Measurements from ENCODE around the gene HLF. TPM values are rescaled to one million over a fixed set of nuclear protein-coding genes. Genes with fewer than 3 reads are reported as not detected.

Gene HLF
- total RNA-seq (2022) = 1.3 and 3.3 TPM in 2 replicates
- percentile 41 among the genes with signal in this experiment for Bru-seq, nascent RNA
- BruChase-seq, experiment 1, labeled RNA remaining after a 6-hour chase = percentile 28 among the genes with signal in this experiment
- BruChase-seq, experiment 2, labeled RNA remaining after a 2-hour chase = percentile 23 among the genes with signal in this experiment
- long read RNA-seq, partial matches to known transcripts = 0 of 1 reads
- long read RNA-seq, other reads (novel, unspliced or antisense) = 1 of 1 reads

- peaks cover 7% of the 10 kb centered on the region for H3K36me3 Mint-ChIP-seq (ENCODE audit: insufficient read depth, unreplicated experiment)
- H3K9me3 Mint-ChIP-seq (ENCODE audit: low read depth, unreplicated experiment) = no peaks in the 10 kb centered on the region
- no TSS peak for BruUV-seq (replicated peaks)
- no peak within 1 kb of the TSS for H3K27ac Mint-ChIP-seq (ENCODE audit: unreplicated experiment)
- CTCF ChIA-PET = interaction anchor here (0.7 kb wide), 1 partner anchor 298 kb away, joined by 4 read pairs; no protein-coding TSS in a partner anchor
- peak within 1 kb of the TSS; percentile 64 for H3K4me3 Mint-ChIP-seq (ENCODE audit: low read depth, unreplicated experiment)
- TF ChIP-seq, protein P1, sequence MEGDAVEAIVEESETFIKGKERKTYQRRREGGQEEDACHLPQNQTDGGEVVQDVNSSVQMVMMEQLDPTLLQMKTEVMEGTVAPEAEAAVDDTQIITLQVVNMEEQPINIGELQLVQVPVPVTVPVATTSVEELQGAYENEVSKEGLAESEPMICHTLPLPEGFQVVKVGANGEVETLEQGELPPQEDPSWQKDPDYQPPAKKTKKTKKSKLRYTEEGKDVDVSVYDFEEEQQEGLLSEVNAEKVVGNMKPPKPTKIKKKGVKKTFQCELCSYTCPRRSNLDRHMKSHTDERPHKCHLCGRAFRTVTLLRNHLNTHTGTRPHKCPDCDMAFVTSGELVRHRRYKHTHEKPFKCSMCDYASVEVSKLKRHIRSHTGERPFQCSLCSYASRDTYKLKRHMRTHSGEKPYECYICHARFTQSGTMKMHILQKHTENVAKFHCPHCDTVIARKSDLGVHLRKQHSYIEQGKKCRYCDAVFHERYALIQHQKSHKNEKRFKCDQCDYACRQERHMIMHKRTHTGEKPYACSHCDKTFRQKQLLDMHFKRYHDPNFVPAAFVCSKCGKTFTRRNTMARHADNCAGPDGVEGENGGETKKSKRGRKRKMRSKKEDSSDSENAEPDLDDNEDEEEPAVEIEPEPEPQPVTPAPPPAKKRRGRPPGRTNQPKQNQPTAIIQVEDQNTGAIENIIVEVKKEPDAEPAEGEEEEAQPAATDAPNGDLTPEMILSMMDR (IDR thresholded peaks at IDR 0.05; ENCODE audit: unreplicated experiment) = no peak
- peak; percentile 75 for DNase-seq
- no peaks in the 10 kb centered on the region for H3K4me1 Mint-ChIP-seq (ENCODE audit: low read depth, unreplicated experiment)
- intact Hi-C loops (cut with micrococcal nuclease; ENCODE audit: unreplicated experiment) = loop anchor here (2.0 kb wide), 1 partner anchor 26 kb away; no protein-coding TSS in a partner anchor
- peaks cover 35% of the 10 kb centered on the region for H3K27me3 Mint-ChIP-seq (ENCODE audit: unreplicated experiment)
These were observed at the start of gene HLF for GRCh38 chr17:55264645-55265298. TSS of gene HLF (plus strand) at chr17:55264960. CDS start at chr17:55265485, 525 bp downstream.

- Mint-ChIP-seq H3K4me1 (ENCODE audit: low read depth, unreplicated experiment) (no peaks in the 10 kb centered on the region), H3K4me3 (ENCODE audit: low read depth, unreplicated experiment) (no peak overlapping the region), H3K9me3 (ENCODE audit: low read depth, unreplicated experiment) (no peaks in the 10 kb centered on the region), H3K27me3 (ENCODE audit: unreplicated experiment) (peaks cover 18% of the 10 kb centered on the region), H3K27ac (ENCODE audit: unreplicated experiment) (no peak overlapping the region), H3K36me3 (ENCODE audit: insufficient read depth, unreplicated experiment) (no peaks in the 10 kb centered on the region)
- DNase-seq = no peak
- BruUV-seq (replicated peaks) = no TSS peak
- TF ChIP-seq, protein P1 (IDR thresholded peaks at IDR 0.05; ENCODE audit: unreplicated experiment) = no peak
- intact Hi-C loops (cut with micrococcal nuclease; ENCODE audit: unreplicated experiment) = no loop called here
- CTCF ChIA-PET = interaction anchor here (0.7 kb wide), 1 partner anchor 163 kb away, joined by 3 read pairs; no protein-coding TSS in a partner anchor
These were observed 49.0 kb upstream of the HLF start for GRCh38 chr17:55215711-55216110.

DNA sequence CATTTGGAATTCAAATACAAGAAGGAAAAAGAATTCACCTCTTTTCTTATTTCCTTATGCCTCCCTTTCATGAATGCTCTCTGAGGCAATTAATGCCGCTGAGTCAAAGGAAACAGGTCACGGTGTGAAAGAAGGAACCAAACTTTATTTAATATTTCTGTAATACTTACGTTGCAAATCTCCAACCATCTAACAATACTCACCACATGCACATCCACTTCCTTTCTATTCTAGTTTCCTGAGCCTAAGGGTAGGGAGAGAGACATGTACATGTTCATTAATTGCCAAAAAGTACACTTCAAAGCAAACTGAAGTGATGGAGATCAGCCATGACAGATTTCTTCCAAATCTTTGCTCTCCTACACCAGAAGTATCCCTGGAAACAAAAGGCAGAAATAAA, 47.9 kb upstream of the HLF start:
- no TSS peak for BruUV-seq (replicated peaks)
- H3K9me3 Mint-ChIP-seq (ENCODE audit: low read depth, unreplicated experiment) = no peaks in the 10 kb centered on the region
- H3K27ac Mint-ChIP-seq (ENCODE audit: unreplicated experiment) = no peak overlapping the region

DNA sequence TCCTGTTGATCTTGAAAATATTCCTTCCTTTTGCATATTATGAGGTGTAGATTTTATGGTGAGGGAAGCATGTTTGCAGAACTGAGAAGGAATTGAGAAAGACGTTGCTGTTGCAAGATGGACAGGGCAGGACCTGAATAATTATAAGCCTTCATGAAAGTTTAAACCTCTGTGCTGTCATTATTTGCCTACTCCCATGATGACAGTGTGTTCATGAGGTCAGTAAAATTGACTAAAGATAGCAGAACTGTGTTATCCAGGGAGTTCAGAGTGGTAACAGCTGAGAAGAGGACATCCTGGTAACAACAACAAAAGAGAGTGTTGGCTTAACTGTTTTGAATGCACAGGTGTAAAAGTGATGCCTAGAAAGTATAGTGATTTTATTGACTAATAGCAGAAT, 45.3 kb upstream of the HLF start:
- no peak for DNase-seq
- Mint-ChIP-seq H3K27me3 (ENCODE audit: unreplicated experiment) (peaks cover 18% of the 10 kb centered on the region), H3K27ac (ENCODE audit: unreplicated experiment) (no peak overlapping the region), H3K36me3 (ENCODE audit: insufficient read depth, unreplicated experiment) (no peaks in the 10 kb centered on the region), H3K4me3 (ENCODE audit: low read depth, unreplicated experiment) (no peak overlapping the region), H3K4me1 (ENCODE audit: low read depth, unreplicated experiment) (no peaks in the 10 kb centered on the region), H3K9me3 (ENCODE audit: low read depth, unreplicated experiment) (no peaks in the 10 kb centered on the region)
- TF ChIP-seq, protein P1 (IDR thresholded peaks at IDR 0.05; ENCODE audit: unreplicated experiment) = no peak
- BruUV-seq (replicated peaks) = no TSS peak
- intact Hi-C loops (cut with micrococcal nuclease; ENCODE audit: unreplicated experiment) = no loop called here
- CTCF ChIA-PET = interaction anchor here (0.5 kb wide), 1 partner anchor 87 kb away, joined by 6 read pairs; no protein-coding TSS in a partner anchor

More for the DNA sequence above, 47.9 kb upstream of the HLF start:
- no peaks in the 10 kb centered on the region for H3K36me3 Mint-ChIP-seq (ENCODE audit: insufficient read depth, unreplicated experiment)
- TF ChIP-seq, protein P1 (IDR thresholded peaks at IDR 0.05; ENCODE audit: unreplicated experiment) = no peak
- no peak overlapping the region for H3K4me3 Mint-ChIP-seq (ENCODE audit: low read depth, unreplicated experiment)
- H3K27me3 Mint-ChIP-seq (ENCODE audit: unreplicated experiment) = peaks cover 18% of the 10 kb centered on the region
- no peak for DNase-seq
- intact Hi-C loops (cut with micrococcal nuclease; ENCODE audit: unreplicated experiment) = no loop called here
- no peaks in the 10 kb centered on the region for H3K4me1 Mint-ChIP-seq (ENCODE audit: low read depth, unreplicated experiment)
- CTCF ChIA-PET = interaction anchor here (0.7 kb wide), 1 partner anchor 315 kb away, joined by 4 read pairs; no protein-coding TSS in a partner anchor
